GM19043 (cell line): Measurements from ENCODE around the gene MX2.

Experiments
- ATAC-seq: cut with Tn5 transposase; IDR thresholded peaks from one replicate; pipeline ENCODE4 v1.9.1; 2021; ENCODE audit warnings: low read depth; ENCODE audit not compliant: unreplicated experiment

MX2 gene

GRCh38 chr21:41458121-41458520 is 96.3 kb downstream of the MX2 start:
- no peak for ATAC-seq

GRCh38 chr21:41458559-41458958 is 96.7 kb downstream of the MX2 start:
- no peak for ATAC-seq
